GM21529 (cell line): ENCODE data around the gene IREB2.
A peak's percentile ranks its signal among the peaks of the same experiment; 100 is the strongest.

Experiments
- ATAC-seq: cut with Tn5 transposase; IDR thresholded peaks from one replicate; pipeline ENCODE4 v1.9.1; 2021; ENCODE audit not compliant: unreplicated experiment

The IREB2 gene

GRCh38 chr15:78540141-78540870, 102.3 kb downstream of the IREB2 start, which contains the start of gene PSMA4:
Gene PSMA4, plus strand, starts transcription at chr15:78540444. Its CDS starts 1,484 bp downstream, at chr15:78541928.
- peak; percentile 73 for ATAC-seq

- no peak for ATAC-seq
These were observed 103.1 kb downstream of the IREB2 start for GRCh38 chr15:78540871-78541743.

- ATAC-seq = no peak
These were observed 103.7 kb downstream of the IREB2 start for GRCh38 chr15:78541744-78542034.

- no peak for ATAC-seq
These were observed 104.6 kb downstream of the IREB2 start for GRCh38 chr15:78542647-78543046.

- ATAC-seq = no peak
These were observed 112.2 kb downstream of the IREB2 start for GRCh38 chr15:78550194-78550593.

GRCh38 chr15:78550815-78551214, 112.8 kb downstream of the IREB2 start:
- ATAC-seq = no peak
